D341Med (cell line): ENCODE data around the gene PAH.
"Not testable (repeated sequence)": the region's sequence is repeated elsewhere in the genome, so short reads cannot be mapped to it uniquely, and the experiment has no call there.

Experiments
- DNase-seq: peaks from one replicate; pipeline ENCODE4 v3.0.0; 2012; ENCODE audit warnings: low spot score

PAH gene

DNA sequence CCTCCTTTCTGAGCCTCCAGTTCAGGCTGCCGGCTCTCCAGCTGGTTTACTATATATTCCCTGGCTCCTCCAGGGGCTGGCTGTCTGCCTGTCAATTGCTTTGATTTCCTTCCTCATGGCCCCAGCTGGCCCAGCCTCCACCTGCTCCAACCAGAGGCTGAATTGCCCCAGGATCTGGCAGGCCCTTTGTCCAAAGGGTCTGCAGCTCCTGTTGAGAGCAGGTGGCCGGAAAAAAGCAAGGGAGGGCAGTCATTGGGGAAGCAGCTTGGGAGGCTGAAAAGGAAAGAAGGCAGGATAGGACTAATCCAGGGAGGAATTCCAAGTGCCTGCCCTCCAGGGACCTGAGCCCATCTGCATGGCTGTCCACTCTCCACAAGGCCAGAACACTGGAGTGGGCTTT is 25.3 kb downstream of the PAH start:
- no peak for DNase-seq

- no peak for DNase-seq
Observed at GRCh38 chr12:102888511-102888910, 28.5 kb downstream of the PAH start.

GRCh38 chr12:102885043-102885932 is 31.8 kb downstream of the PAH start:
- DNase-seq = no peak

DNA sequence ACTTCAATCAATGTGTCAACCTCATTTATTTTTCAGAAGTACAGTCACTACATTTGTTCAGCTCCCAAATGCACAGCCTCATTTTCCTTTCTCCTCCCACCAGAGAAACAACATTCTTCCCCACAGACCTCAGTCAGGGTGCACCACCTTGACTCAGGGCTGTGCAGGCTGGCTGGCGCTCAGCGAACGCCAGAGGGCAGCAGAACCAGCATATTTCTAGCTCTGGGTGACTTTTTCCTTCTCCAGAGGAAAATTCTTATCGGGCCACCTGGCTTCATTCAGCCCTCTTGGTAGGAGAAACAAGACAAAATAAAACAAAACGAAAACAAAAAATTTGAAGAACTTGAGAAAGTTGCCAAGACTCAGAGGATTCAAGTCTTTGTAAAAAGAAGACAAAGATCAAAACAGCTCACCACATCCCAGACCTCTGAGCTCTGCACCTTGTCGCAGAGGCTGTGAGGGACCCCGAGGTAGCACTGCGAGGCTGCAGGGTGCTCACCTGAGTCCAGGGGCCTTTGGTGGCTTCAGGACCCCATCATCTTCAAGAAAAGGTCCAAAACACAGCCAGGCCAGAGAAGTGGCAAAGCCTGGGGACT is 33.7 kb downstream of the PAH start:
- peak; percentile 82 for DNase-seq

- DNase-seq = no peak
Observed at GRCh38 chr12:102880783-102881182, 36.3 kb downstream of the PAH start.

GRCh38 chr12:102879144-102879763 is 37.8 kb downstream of the PAH start:
- peak; percentile 72 for DNase-seq

- DNase-seq = no peak
Observed at GRCh38 chr12:102876883-102877282, 40.2 kb downstream of the PAH start.

GRCh38 chr12:102874819-102875218 is 42.2 kb downstream of the PAH start:
- no peak for DNase-seq

GRCh38 chr12:102873077-102873476 is 44.0 kb downstream of the PAH start:
- no peak for DNase-seq

DNA sequence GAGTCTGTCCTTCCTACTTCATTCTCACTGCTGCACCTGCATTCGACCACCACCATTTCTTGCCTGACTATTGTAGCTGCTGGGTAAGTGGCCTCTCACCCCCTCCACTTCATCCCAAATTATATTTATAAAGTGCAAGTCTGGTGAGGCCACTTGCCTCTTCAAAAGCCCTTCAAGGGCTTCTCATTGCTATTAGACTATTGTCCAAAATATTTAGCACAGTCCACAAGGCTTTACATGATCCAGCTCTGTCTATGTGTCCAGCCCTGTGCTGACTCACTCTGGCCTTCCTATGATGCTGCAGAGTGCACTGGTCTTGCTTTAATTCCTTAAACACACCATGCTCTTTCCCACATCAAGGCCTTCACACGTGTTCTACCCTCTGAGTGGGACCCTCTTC is 46.0 kb downstream of the PAH start:
- DNase-seq = no peak

DNA sequence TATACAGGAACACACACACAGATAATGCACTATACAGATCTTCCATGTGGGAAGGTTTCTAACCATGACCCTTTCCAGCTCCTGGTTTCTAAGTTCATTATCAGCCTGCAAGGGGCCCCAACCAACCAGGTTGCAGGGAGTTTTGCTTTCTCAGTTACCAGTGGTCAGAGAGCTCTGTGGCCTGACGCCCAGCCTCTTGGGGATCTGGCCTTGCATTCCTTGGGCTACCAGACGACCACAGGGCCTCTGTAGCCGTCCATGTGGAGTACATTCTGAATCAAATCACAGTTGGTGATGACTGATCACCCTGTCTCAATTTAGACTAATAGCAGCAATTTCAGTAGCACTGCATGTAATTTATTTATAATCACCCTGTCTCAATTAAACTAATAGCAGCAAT is 47.5 kb downstream of the PAH start:
- DNase-seq = no peak

- no peak for DNase-seq
Observed at GRCh38 chr12:102865821-102866615, 51.0 kb downstream of the PAH start.

DNA sequence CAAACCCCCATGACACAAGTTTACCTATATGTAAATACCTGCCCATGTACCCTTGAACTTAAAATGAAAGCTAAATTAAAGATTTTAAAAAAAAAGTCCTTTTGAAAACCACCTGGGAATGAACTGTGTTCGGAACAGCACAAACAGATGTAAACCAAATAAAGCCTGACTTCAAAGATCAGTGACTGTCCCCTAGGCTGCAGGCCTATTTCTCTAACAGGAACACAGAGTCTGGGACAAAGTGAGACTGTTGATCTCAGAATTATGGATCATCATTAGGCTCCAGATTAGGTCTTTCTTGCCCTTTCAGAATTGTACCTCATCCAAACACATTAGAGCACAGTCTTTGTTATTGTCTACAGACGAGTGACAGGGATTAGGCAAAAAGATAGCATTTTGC is 54.6 kb downstream of the PAH start:
- DNase-seq = no peak

GRCh38 chr12:102851246-102851645 is 65.8 kb downstream of the PAH start:
- no peak for DNase-seq

- no peak for DNase-seq
Observed at GRCh38 chr12:102849722-102850447, 67.2 kb downstream of the PAH start.

- no peak for DNase-seq
Observed at GRCh38 chr12:102848832-102849231, 68.2 kb downstream of the PAH start.

- DNase-seq = no peak
Observed at GRCh38 chr12:102847131-102847530, 69.9 kb downstream of the PAH start.

DNA sequence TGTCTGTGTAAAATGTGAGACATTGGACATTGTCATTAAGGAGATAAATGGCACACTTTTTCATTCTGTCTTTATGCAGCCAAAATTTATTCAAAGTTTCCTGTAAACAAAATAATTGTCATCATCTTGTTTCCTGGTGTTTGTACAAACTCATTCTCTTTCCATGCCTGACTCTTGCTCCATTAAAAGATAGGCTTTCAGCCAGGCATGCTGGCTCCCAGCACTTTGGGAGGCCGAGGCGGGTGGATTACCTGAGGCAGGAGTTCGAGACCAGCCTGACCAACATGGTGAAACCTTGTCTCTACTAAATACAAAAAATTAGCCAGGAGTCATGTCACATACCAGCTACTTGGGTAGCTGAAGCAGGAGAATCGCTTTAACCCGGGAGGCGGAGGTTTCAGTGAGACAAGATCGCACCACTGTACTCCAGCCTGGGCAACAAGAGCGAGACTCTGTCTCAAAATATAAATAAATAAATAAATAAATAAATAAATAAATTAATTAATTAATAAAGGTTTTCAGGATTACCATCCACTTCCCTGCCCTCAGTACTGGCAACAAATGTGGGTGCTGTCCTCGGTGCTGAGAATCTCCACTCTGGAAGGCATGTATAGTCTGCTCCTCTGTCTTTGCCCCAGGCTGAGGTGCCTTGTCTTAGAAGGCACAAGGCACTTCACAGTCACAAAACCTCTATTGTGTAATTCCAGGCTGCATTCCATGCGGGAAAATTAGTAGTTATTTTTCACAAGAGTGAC is 83.2 kb downstream of the PAH start:
- DNase-seq = no peak

DNA sequence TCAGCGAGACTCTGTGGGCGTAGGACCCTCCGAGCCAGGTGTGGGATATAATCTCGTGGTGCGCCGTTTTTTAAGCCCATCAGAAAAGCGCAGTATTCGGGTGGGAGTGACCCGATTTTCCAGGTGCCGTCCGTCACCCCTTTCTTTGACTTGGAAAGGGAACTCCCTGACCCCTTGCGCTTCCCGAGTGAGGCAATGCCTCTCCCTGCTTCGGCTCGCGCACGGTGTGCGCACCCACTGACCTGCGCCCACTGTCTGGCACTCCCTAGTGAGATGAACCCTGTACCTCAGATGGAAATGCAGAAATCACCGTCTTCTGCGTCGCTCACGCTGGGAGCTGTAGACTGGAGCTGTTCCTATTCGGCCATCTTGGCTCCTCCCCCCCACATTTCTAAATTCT is 84.2 kb downstream of the PAH start:
- DNase-seq = not testable (repeated sequence)

- peak; percentile 24 for DNase-seq
Observed at GRCh38 chr12:102824218-102824835, 92.7 kb downstream of the PAH start.

DNA sequence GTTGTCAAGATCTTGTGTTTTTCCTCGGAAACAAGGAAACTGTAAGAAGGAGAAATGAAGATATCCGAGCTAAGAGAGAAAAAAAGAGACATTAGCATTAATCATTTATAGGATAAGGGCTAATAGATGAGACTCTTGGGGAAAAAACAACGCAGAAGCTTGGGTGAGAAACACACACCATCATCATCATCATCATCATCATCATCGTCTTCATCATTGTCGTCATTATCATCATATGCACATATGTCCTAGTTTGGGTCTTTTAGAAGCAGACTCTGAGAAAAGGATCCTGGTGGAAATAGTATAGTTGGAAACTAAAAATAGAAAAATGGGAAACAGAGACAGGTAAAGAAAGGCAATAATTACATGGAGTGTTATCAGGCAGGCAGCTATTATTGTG is 95.9 kb downstream of the PAH start:
- DNase-seq = no peak
